Measurements from ENCODE around the gene SUMF1. TPM values are rescaled to one million over a fixed set of nuclear protein-coding genes. Genes with fewer than 3 reads are reported as not detected.
"Not testable (repeated sequence)": the region's sequence is repeated elsewhere in the genome, so short reads cannot be mapped to it uniquely, and the experiment has no call there.

The SUMF1 gene
- polyA plus RNA-seq, 12 donors, result 11.5 to 22.3 (median 17.2) TPM; not detected in 1

DNA sequence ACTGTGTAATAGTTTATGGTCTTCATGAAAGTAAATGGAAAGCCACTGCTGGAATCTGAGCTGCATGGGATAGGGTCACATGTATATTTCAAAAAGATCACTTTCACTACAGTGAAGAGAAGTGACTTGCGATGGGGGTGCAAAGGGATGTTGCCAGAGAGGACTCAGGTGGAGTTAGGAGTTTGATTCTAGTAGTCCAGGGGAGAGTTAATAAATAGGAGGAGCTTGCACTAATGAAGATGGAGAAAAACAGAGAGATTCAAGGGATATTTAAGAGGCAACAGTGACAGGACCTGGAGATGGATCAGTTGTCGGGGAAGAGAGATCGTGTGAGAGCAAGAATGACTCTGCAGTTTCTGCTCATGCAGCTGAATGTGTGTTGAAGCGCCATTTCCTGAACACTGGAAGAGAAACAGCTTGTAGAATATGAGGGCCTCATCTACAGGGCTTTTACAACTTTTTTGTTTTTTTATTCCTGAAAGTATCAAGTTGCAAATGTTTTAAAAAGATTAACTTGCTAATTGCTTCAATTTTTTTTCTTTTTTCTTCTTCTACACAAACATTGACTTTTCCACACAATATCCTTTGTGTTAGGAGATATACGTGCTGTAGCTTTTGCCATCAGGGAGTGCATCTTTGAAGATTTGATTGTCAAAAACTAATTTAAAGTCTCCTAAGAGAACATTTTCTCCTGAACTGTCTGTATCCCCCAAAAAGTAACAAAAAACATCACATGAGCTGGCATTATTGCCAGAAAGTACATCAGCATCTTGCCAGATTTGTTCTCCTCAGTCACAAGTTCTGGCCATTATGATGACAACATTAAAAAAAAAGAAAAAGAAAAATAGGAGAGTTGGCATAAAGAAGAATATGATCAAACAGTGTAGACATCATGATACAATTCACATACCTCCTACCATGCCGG, 126.4 kb downstream of the SUMF1 start:
- no peak for DNase-seq

DNA sequence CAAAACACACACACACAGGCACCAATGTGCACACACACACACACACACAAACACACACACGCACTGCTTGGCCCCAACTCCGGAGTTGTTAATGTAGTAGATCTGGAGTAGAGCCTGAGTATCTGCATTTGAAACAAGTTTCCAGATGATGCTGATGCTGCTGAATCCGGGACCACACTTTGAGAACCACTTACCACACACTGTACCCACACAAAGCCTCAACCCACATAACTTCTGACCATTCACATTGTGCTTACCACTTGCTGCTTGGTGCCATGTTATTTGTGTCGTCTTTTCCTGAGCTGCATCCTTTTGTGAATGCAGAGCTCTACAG, 127.0 kb downstream of the SUMF1 start:
- no peak for DNase-seq

DNA sequence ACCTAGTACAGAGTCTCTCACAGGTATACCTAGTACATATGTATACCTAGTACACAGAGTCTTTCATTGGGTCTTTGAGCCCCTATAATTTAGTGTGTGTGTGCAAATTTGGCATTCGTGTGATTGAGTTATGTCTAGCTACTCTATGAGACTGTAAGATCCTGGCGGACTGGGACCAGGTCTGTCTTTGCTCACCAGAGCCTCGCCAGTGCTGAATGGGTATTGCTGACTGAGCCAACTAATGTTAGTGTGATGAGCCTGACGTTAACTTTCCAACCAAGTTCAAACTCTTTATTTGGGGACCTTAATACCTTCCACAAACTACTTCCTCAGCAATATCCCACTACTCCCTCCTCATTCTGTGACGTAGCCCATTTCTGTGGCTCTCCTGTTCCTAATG, 128.3 kb downstream of the SUMF1 start:
- DNase-seq, result no peak

DNA sequence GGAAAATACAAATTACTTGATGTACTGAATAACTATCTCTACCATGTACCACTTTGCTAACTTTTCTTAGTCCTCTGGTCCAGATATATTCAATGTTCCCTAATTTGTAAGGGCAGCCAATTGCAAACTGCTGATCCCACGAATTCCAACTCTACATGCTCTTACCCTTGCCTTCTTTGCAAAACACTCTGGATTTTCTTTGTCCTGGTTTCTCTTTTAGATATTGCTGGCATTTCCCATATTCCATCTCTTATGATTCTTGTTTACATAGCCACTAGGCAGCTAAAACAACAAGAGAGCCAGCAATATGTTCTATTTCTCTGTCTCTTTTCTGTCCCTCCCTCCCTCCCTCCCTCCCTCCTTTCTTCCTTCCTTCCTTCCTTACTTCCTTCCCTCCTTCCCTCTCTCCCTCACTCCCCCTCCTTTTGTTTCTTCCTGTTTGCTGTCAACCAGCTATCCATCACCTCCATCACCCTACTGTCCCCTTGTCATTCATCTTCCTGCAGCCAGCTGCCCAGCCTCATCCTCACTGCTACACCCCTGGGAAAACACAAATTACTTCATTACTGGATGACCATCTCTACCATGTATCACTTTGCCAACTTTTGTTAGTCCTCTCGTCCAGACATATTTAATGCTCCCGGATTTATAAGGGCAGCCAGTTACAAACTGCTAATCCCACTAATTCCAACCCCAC, 130.1 kb downstream of the SUMF1 start:
- DNase-seq, result no peak

DNA sequence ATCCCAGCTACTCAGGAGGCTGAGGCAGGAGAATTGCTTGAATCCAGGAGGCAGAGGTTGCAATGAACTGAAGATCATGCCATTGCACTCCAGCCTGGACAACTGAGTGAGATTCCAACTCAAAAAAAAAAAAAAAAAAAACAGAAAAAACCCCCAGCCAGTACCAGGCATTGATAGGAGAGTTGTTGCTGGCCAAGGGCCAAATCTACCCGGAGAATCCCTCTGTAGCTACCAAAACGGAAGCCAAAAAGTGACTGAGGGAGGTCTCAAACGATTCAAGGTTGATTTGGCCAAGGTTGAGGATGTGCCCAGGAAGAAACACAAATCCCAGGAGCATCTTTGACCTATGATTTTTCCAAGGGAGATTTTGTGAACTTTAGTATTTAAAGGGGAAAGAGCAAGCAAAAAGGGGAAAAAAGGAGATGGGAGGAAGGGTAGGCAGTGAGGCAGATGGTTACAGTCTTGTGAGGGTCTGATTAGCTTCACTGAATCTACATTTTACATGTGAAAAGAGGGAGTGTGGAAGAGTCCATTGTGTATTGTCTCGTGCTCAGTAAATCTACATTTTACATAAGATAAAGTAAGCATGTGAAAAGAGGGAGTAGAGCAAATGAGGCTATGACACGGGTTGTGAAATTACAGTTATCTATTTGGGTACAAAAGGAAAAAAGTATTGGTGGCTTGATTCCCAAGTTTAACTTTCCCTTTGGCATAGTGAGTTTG, 131.1 kb downstream of the SUMF1 start:
- no peak for DNase-seq

GRCh38 chr3:4334548-4334947, 132.5 kb downstream of the SUMF1 start:
- no peak for DNase-seq

GRCh38 chr3:4332991-4333390, 134.1 kb downstream of the SUMF1 start:
- DNase-seq, result no peak

DNA sequence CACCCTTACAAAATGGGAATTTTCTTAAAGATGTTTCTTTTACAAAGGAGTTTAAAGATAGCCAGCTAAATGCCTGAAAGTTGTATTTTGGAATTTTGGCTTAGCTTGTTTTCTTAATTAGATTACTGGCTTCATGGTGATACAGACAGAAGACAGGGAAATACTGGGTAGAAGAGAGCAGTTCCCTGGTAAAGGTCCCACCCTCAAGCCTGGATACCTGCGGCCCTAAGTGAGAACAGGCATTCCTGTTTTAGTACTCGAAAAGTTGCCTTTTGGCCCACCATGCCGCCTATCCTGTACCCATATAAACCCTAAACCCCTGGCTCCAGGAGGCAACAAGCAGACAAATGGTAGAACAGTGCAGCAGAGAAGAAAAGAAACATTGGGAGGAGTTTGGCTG, 134.5 kb downstream of the SUMF1 start:
- no peak for DNase-seq

GRCh38 chr3:4332111-4332510, 135.0 kb downstream of the SUMF1 start:
- no peak for DNase-seq

- not testable (repeated sequence) for DNase-seq
Observed at GRCh38 chr3:4329806-4330205, 137.3 kb downstream of the SUMF1 start.

DNA sequence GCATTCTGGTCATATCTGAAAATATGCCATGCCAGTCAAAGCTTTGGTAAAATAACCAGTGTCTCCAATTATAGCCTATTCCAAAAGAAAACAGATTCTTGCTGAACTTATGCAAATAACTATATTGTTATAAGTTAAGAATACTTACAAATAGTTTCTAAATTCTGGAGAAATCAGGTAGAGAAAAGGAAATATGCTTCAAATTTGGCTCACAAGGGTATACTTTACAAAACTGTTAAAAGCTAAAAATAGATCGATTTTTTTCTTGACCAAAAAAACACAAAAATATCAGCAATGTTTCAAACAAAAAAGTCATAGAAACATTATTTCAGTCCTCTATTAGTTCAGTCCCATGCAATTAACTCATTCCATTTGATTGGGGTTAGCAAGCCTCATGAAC, 140.2 kb downstream of the SUMF1 start:
- DNase-seq, result no peak

DNA sequence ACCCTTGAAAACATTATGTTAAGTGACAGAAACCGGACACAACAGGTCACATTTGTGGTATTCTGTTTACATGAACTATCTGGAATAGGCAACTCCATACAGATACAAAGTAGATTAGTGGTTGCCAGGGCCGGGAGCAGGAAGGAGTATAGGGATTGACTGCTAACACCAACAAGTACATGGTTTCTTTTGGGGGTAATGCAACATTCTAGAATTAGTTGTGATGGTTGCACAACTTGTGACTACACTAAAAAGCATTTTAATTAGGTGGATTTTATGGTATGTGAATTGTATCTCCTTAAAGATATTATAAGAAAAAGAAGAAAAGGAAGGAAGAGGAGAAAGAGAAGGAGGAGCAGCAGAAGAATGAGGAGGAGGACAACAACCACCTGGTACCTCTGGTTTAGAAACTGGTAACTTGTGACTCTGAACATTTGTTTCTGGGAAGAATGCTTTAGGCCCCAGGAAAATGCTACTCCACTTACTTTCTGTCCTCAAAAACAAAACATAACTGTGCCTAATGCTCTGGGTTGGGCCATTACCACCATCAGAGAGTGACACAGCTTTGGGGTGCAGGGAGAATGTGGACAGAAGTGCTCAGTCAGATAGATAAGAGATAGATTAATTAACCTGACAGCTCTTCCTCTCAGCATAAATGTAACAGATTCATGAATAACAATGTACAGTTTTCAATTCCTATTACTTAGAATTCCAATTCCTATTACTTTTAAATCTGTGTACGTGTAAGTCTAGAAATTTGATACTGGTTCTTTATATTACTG, 143.6 kb downstream of the SUMF1 start:
- no peak for DNase-seq

DNA sequence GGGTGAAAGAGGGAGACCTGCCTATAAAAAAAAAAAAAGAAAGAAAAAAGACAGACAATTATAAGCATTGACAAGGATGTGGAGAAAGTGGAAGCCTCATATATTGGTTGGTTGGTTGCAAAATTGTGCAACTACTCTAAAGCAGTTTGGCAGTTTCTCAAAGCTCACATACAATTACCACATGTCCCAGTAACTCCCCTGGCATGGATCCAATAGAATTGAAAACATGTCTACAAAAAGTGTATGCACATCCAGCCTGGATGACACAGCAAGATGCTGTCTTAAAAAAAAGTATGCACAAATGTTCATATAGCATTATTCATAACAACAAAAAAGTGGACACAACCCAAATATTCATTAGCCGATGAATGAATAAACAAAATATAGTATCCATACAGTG, 144.4 kb downstream of the SUMF1 start:
- no peak for DNase-seq

DNA sequence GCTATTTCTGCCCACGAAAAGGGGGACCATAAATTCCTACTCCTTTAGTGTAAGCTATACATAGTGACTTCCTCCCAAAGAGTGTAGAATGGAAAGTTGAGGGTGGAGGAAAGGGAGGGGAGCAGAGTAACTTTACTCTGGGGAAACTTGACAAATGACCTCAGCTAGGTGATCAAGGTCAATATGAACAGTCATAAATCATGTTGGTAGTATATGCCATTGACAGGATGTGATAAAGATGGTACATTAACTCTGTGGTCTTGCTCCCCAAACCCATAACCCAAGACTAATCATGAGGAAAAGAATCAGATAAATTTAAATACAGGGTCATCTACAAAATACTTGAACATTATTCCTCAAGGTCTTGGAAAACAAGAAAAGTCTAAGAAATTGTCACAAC, 145.3 kb downstream of the SUMF1 start:
- DNase-seq, result no peak

- DNase-seq, result no peak
Observed at GRCh38 chr3:4320096-4320911, 146.8 kb downstream of the SUMF1 start.

DNA sequence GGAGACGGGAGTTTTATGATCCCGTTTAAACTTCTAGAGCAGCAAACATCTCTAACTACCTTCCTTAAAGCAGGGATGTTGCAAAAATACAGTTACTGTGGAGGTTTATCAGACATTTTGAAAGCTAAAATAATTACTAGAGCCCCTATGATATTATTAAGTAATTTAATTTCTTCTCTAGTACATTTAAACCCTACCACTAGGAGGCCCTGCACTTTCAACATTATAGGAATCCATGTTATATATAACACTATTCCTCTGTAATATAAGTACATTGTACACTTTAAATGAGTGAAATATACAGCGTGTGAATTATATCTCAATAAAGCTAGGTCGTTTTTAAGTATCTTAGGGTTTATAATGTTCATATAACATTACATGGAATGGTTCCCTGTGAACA, 152.4 kb downstream of the SUMF1 start:
- no peak for DNase-seq

DNA sequence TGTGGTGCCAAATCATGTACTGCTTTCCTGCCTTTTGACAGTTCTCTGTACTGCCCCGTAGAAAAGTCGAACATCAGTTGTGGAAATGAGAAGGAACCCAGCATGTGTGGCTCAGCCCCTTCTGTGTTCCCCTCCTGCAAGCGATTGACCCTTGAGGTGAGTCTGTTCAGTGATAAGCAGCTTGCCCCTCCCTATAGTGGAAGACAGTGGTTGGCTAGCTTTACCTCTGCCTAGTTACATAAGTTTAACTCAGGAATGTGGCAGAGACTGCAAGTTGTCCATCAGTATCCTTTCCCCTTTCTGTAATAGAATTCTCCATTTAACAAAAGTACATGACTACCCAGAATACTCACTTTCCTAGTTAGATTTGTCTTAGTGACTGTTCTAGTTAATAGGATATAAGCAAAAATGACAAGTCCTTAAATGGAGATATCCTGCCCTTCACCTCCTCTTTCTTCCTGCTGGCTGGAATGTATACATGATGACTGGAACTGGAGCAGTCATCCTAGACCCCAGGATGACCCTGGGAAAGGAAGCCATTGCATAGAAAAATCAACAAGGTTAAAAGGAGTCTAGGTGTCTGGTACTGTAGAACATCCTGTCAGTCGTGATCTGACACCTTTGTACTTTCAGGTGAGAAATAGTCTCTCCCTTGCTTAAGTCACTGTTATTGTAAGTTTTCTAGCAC, 153.3 kb downstream of the SUMF1 start:
- no peak for DNase-seq

GRCh38 chr3:4311496-4311895, 155.6 kb downstream of the SUMF1 start:
- no peak for DNase-seq

Measured in muscle of arm (tissue), 12 donors.